HepG2 (cell line): Measurements from ENCODE around the gene SPATC1L. TPM values are rescaled to one million over a fixed set of nuclear protein-coding genes. Genes with fewer than 3 reads are reported as not detected.

ENCODE experiments used
- ATAC-seq: fragments of 200-7000 bp; cut with Tn5 transposase; 3 replicates; pipeline ENCODE4 v1.9.1; 2020; ENCODE audit warnings: mild to moderate bottlenecking, moderate library complexity
- BruUV-seq: library from RNA; stranded (reverse); fragments of 400-500 nt; replicated peaks from 2 replicates; lab custom pipeline; 2021; lab: Mats Ljungman, UMichigan
- CTCF ChIA-PET: fragments of 300-600 bp; formaldehyde crosslinking; extraction: SDS; loops from one replicate; lab custom pipeline; 2021; ENCODE audit warnings: low total read pairs, inconsistent platforms, low intra/inter-chr PET ratio; lab: Yijun Ruan, JAX
- POLR2A ChIA-PET: fragments of 350-600 bp; sonication (Branson Sonifier 250); formaldehyde crosslinking; loops from one replicate; lab custom pipeline; 2020; ENCODE audit warnings: antibody characterized with exemption, inconsistent platforms; lab: Yijun Ruan, JAX
- DNase-seq: peaks from one replicate; pipeline ENCODE4 v3.0.0-alpha.2; 2015; ENCODE audit warnings: low spot score
- FAIRE-seq: peaks from 3 replicates; lab custom pipeline; 2011; peaks lifted over from hg19 to GRCh38; lab: Jason Lieb, UNC
- H2AFZ ChIP-seq: one replicate; pipeline ENCODE4 v1.6.1; 2011; ENCODE audit warnings: low read length, inconsistent platforms
- H3K27ac ChIP-seq: fragments of 300-600 bp; 3 replicates; pipeline ENCODE4 v1.8.0; 2011; ENCODE audit warnings: mixed run types, mild to moderate bottlenecking, mixed read lengths, low read length, inconsistent platforms; ENCODE audit not compliant: insufficient read depth; ENCODE audit errors: extremely low read length
- H3K27me3 ChIP-seq, 2 experiments: fragments of 200-600 bp in 1 of 2; 2 replicates in 1 of 2; 3 replicates in 1 of 2; pipeline versions ENCODE4 v1.6.0 to v1.8.0; 2011; ENCODE audit warnings: low read length in 2 of 2, mild to moderate bottlenecking in 2 of 2, moderate library complexity in 2 of 2, inconsistent platforms in 1 of 2; ENCODE audit not compliant: insufficient read depth in 2 of 2, control insufficient read depth in 1 of 2
- H3K36me3 ChIP-seq, 2 experiments: fragments of 200-600 bp in 1 of 2; replicated peaks in 1 of 2; 2 replicates in 1 of 2; 3 replicates in 1 of 2; pipeline versions ENCODE4 v1.5.1 to v1.8.0; 2011; ENCODE audit warnings: low read length in 2 of 2, inconsistent platforms in 1 of 2; ENCODE audit not compliant: insufficient read depth in 2 of 2, control insufficient read depth in 1 of 2
- H3K4me1 ChIP-seq: 2 replicates; pipeline ENCODE4 v1.5.1; 2012; ENCODE audit warnings: low read length, inconsistent platforms; ENCODE audit not compliant: insufficient read depth
- H3K4me2 ChIP-seq: 2 replicates; pipeline ENCODE4 v1.6.0; 2011; ENCODE audit warnings: low read depth, low read length, inconsistent platforms
- H3K4me3 ChIP-seq, 3 experiments: fragments of 200-600 bp in 1 of 3; sonication (generic), shearing (Covaris generic) in 1 of 3; replicated peaks in 1 of 3; 2 replicates each; pipeline ENCODE4 v1.5.1; 2011 to 2016; ENCODE audit warnings: low read length in 3 of 3, inconsistent platforms in 2 of 3, low read depth in 2 of 3, mild to moderate bottlenecking in 2 of 3, control low read depth in 1 of 3, mixed read lengths in 1 of 3; ENCODE audit not compliant: insufficient read depth in 1 of 3
- H3K79me2 ChIP-seq: one replicate; pipeline ENCODE4 v1.6.1; 2011; ENCODE audit warnings: low read length, inconsistent platforms; ENCODE audit not compliant: insufficient read depth
- H3K9ac ChIP-seq: 2 replicates; pipeline ENCODE4 v1.6.0; 2011; ENCODE audit warnings: mild to moderate bottlenecking, low read depth, low read length, inconsistent platforms; ENCODE audit not compliant: insufficient read depth
- H3K9me3 ChIP-seq: 2 replicates; pipeline ENCODE4 v1.5.1; 2012; ENCODE audit warnings: mild to moderate bottlenecking, low read length
- H4K20me1 ChIP-seq: 2 replicates; pipeline ENCODE4 v1.6.0; 2011; ENCODE audit warnings: inconsistent platforms, mild to moderate bottlenecking, low read length, moderate library complexity; ENCODE audit not compliant: insufficient read depth
- DNMT3B ChIP-seq: conservative IDR thresholded peaks from 2 replicates; pipeline ENCODE4 v1.6.1; 2016; ENCODE audit warnings: missing biosample characterization, control low read depth
- FOXO1 ChIP-seq: sonication (generic); formaldehyde crosslinking; IDR thresholded peaks from 2 replicates; pipeline ENCODE4 v1.4.0; 2020; ENCODE audit warnings: missing genetic modification reagents
- NFKBIZ ChIP-seq: IDR thresholded peaks from 2 replicates; pipeline ENCODE4 v1.6.1; 2018; ENCODE audit warnings: missing genetic modification reagents, missing compliant biosample characterization
- ONECUT2 ChIP-seq: sonication (generic); formaldehyde crosslinking; IDR thresholded peaks from 2 replicates; pipeline ENCODE4 v1.4.0; 2020; ENCODE audit warnings: missing genetic modification reagents
- PHF20 ChIP-seq: sonication (generic); formaldehyde crosslinking; IDR thresholded peaks from 2 replicates; pipeline ENCODE4 v1.5.0; 2020; ENCODE audit warnings: mild to moderate bottlenecking, missing genetic modification reagents
- RFX3 ChIP-seq: IDR thresholded peaks from 2 replicates; pipeline ENCODE4 v1.6.1; 2016; ENCODE audit warnings: missing biosample characterization, missing genetic modification reagents
- TAF1 ChIP-seq: sonication (generic); formaldehyde crosslinking; IDR thresholded peaks from 2 replicates; pipeline ENCODE4 v1.4.0; 2020; ENCODE audit warnings: missing genetic modification reagents
- TEAD3 ChIP-seq: optimal IDR thresholded peaks from 2 replicates; pipeline ENCODE3; 2016; ENCODE audit warnings: borderline replicate concordance
- TIGD3 ChIP-seq: sonication (generic); formaldehyde crosslinking; IDR thresholded peaks from 2 replicates; pipeline ENCODE4 v1.5.1; 2020; ENCODE audit warnings: mild to moderate bottlenecking, missing genetic modification reagents, borderline replicate concordance
- ZNF17 ChIP-seq: sonication (generic); formaldehyde crosslinking; IDR thresholded peaks from 2 replicates; pipeline ENCODE4 v1.5.0; 2020; ENCODE audit warnings: mild to moderate bottlenecking, missing genetic modification reagents
- ZNF281 ChIP-seq: sonication (generic); formaldehyde crosslinking; IDR thresholded peaks from 2 replicates; pipeline ENCODE4 v1.4.0; 2020; ENCODE audit warnings: missing genetic modification reagents, borderline replicate concordance
- ZNF441 ChIP-seq: sonication (generic); formaldehyde crosslinking; IDR thresholded peaks from 2 replicates; pipeline ENCODE4 v1.7.0; 2021; ENCODE audit warnings: missing genetic modification reagents, borderline replicate concordance
- ZNF607 ChIP-seq: sonication (generic); formaldehyde crosslinking; IDR thresholded peaks from 2 replicates; pipeline ENCODE4 v1.5.1; 2020; ENCODE audit warnings: missing genetic modification reagents, mild to moderate bottlenecking, borderline replicate concordance
- WGBS: methylation state at CpG from one replicate; pipeline ENCODE4 v1.1.6; 2017; ENCODE audit warnings: low lambda C conversion rate; 5-methylcytosine and 5-hydroxymethylcytosine counted together
- in situ Hi-C: cut with HindIII; loops from 2 replicates; pipeline ENCODE4 v1.10.0; 2017; ENCODE audit warnings: low pct_unique_long_range_greater_than_20kb; ENCODE audit not compliant: extremely low pct_ligation_motif_present
- intact Hi-C: fragments of 100-400 bp; cut with micrococcal nuclease; formaldehyde crosslinking; loops from one replicate; pipeline ENCODE4 v1.10.0; 2022; ENCODE audit not compliant: unreplicated experiment
- polyA plus RNA-seq, 8 experiments: library from polyadenylated mRNA; depleted of rRNA in 3 of 8; stranded (reverse) in 7 of 8; unstranded in 1 of 8; fragments of >200 nt; fragmentation: Illumina TruSeq in 4 of 8; extraction: Trizol in 4 of 8; gene quantifications; 2 replicates each; pipeline versions ENCODE4 v1.2.1 to v1.2.3, GENCODE V29; 2011 to 2016; ENCODE audit warnings: low read depth in 4 of 8, missing spikeins in 1 of 8, mixed read lengths in 1 of 8; ENCODE audit not compliant: insufficient read depth in 1 of 8
- total RNA-seq, 5 experiments: library from RNA; depleted of rRNA; stranded (reverse); fragments of >200 nt; fragmentation: Illumina TruSeq; extraction: Trizol; gene quantifications; 2 replicates each; pipeline ENCODE4 v1.2.3, GENCODE V29; 2016; ENCODE audit warnings: low read depth in 1 of 5
- TF ChIP-seq, protein P1 (sequence below), 2 experiments: sonication (generic) in 1 of 2; formaldehyde crosslinking in 1 of 2; IDR thresholded peaks; 2 replicates each; pipeline versions ENCODE4 v1.4.0 to v1.6.1; 2018 to 2020; ENCODE audit warnings: missing genetic modification reagents in 2 of 2, borderline replicate concordance in 1 of 2, low read depth in 1 of 2, mild to moderate bottlenecking in 1 of 2, missing biosample characterization in 1 of 2
- TF ChIP-seq, protein P2 (sequence below): sonication (generic); formaldehyde crosslinking; IDR thresholded peaks from 2 replicates; pipeline ENCODE4 v1.5.1; 2020; ENCODE audit warnings: mild to moderate bottlenecking, missing genetic modification reagents, moderate library complexity

Gene SPATC1L
- total and polyA plus RNA-seq, 2 of the 13 experiments (the other 11 are each of a cell fraction or from before 2014, with no cell fraction given), result 1.4 to 3.3 TPM

DNA sequence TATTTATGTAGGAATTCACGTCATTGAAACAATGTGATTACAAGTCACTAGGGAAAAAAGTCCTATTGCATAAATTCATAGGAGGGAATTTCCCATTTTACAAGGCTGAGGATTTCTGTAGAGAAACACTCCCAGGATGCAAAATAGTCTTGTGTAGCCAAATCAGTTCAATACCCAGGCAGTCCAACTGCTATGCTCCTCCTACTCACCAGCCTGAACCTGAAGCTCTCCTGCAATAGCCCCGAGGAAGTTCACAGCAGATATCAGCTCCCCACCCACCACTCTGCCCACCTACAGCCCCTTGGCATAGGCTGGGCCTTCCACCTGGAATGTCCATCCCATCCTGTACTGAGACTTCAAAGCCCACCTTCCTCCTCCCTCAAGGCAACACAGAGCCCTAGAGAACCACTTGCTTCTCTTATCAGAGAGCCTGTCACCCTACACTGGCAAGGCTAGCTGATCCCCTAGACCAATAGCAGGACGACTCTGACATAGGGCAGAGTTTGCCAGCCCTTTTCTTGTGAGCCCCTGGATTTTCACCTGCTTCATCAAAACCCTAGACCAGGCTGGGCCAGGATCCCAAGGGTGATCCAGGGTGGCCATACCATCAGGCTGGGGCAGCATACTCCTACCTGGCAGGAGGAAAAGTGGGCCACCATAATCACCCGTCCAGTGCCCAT lies 42.8 kb upstream of the SPATC1L start (continued):
- peak; percentile 35 for TF ChIP-seq TAF1 (CRISPR knock-in tag)
- TF ChIP-seq TEAD3 (CRISPR knock-in tag), result no peak
- 0 out of 2 replicates have a peak, but pooled peaks have one; percentile 13 for TF ChIP-seq PHF20
- TF ChIP-seq, protein P1, sequence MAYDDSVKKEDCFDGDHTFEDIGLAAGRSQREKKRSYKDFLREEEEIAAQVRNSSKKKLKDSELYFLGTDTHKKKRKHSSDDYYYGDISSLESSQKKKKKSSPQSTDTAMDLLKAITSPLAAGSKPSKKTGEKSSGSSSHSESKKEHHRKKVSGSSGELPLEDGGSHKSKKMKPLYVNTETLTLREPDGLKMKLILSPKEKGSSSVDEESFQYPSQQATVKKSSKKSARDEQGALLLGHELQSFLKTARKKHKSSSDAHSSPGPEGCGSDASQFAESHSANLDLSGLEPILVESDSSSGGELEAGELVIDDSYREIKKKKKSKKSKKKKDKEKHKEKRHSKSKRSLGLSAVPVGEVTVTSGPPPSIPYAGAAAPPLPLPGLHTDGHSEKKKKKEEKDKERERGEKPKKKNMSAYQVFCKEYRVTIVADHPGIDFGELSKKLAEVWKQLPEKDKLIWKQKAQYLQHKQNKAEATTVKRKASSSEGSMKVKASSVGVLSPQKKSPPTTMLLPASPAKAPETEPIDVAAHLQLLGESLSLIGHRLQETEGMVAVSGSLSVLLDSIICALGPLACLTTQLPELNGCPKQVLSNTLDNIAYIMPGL (CRISPR knock-in tag; IDR thresholded peaks at IDR 0.05; ENCODE audit: borderline replicate concordance in 1 of 2, low read depth in 1 of 2), result peak in 1 of 2 experiments; percentile 19; a peak in 1 of 4 replicates
- no peak for TF ChIP-seq FOXO1
- no peak for TF ChIP-seq DNMT3B
- TF ChIP-seq, protein P2, sequence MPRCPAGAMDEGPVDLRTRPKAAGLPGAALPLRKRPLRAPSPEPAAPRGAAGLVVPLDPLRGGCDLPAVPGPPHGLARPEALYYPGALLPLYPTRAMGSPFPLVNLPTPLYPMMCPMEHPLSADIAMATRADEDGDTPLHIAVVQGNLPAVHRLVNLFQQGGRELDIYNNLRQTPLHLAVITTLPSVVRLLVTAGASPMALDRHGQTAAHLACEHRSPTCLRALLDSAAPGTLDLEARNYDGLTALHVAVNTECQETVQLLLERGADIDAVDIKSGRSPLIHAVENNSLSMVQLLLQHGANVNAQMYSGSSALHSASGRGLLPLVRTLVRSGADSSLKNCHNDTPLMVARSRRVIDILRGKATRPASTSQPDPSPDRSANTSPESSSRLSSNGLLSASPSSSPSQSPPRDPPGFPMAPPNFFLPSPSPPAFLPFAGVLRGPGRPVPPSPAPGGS (CRISPR knock-in tag), result no peak
- TF ChIP-seq NFKBIZ (CRISPR knock-in tag), result no peak

DNA sequence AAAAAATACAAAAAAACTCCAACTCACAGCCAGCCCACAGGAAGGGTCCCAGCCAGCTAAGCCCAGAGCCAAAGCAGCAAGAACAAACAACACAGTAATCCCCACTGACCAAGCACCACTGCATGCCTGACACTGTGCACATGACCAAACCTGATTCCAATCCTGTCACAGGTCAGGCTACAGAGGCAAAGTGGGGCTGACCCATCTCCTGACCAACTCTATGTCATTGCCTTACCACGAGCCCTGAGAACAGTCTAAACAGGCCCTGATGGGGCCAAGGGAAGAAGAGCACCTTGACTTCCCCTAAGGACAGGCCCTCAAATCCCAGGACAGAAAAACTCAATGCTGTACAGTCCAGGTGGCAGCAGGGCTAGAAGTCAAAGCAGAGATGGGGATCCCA lies 41.9 kb upstream of the SPATC1L start:
- H2AFZ ChIP-seq, result no peak overlapping the region
- peak overlapping the region; percentile 81 for H3K4me2 ChIP-seq
- FAIRE-seq, result peak; percentile 56
- POLR2A ChIA-PET, result no interaction called here
- no peaks in the 10 kb centered on the region for H3K9me3 ChIP-seq
- peak; percentile 7; the same call in 2 of the 3 replicates for ATAC-seq
- H3K27me3 ChIP-seq, result no peaks in the 10 kb centered on the region
- H4K20me1 ChIP-seq, result peaks cover 36% of the 10 kb centered on the region
- peak overlapping the region; percentile 1 to 99 (median 91); a peak in 3 of 6 replicates for H3K4me3 ChIP-seq
- BruUV-seq, result no TSS peak
- H3K36me3 ChIP-seq, result peaks cover 5 to 22% of the 10 kb centered on the region in 2 experiments
- H3K27ac ChIP-seq, result peak overlapping the region; percentile 38
- CTCF ChIA-PET, result no interaction called here
- peaks cover 51% of the 10 kb centered on the region for H3K4me1 ChIP-seq
- H3K9ac ChIP-seq, result peak overlapping the region; percentile 81; the same call in 1 of the 2 replicates
- no peak for DNase-seq
- in situ Hi-C loops (loop anchor here (5.0 kb wide), 1 partner anchor 254 kb away; no protein-coding TSS in a partner anchor), intact Hi-C loops (loop anchor here (5.0 to 10.0 kb wide), 2 partner anchors 59 to 69 kb away; partner anchors contain the start of genes FTCD, MCM3AP and YBEY)
- peaks cover 84% of the 10 kb centered on the region for H3K79me2 ChIP-seq
- 60% methylated on average over 1 of the region's 1 CpG for WGBS
- TF ChIP-seq ZNF441 (CRISPR knock-in tag) (no peak), ZNF17 (CRISPR knock-in tag) (no peak), RFX3 (CRISPR knock-in tag) (no peak), TEAD3 (CRISPR knock-in tag) (peak; percentile 17), TIGD3 (CRISPR knock-in tag) (no peak), ONECUT2 (CRISPR knock-in tag) (no peak), ZNF607 (no peak), ZNF281 (no peak)
